Left hindlimb (tissue), 1 donor: ENCODE results near the gene COPS6.

Experiments
- DNase-seq: peaks from one replicate; pipeline ENCODE4 v3.0.0-alpha.2; 2018

COPS6 gene

GRCh38 chr7:100102950-100103840 lies 14.4 kb downstream of the COPS6 start:
- DNase-seq: no peak

GRCh38 chr7:100105534-100105933 lies 16.8 kb downstream of the COPS6 start:
- DNase-seq: no peak

GRCh38 chr7:100106633-100107032 lies 17.9 kb downstream of the COPS6 start:
- DNase-seq: no peak

GRCh38 chr7:100107125-100107737 lies 18.5 kb downstream of the COPS6 start:
- DNase-seq: no peak

- no peak for DNase-seq
These were observed 19.1 kb downstream of the COPS6 start for GRCh38 chr7:100107890-100108289.

GRCh38 chr7:100109521-100110163 lies 20.9 kb downstream of the COPS6 start:
- DNase-seq: no peak

- DNase-seq: no peak
These were observed 22.4 kb downstream of the COPS6 start for GRCh38 chr7:100111156-100111555.

GRCh38 chr7:100111914-100112313 lies 23.1 kb downstream of the COPS6 start:
- no peak for DNase-seq

GRCh38 chr7:100115026-100115425 lies 26.3 kb downstream of the COPS6 start:
- DNase-seq: no peak

- no peak for DNase-seq
These were observed 29.8 kb downstream of the COPS6 start for GRCh38 chr7:100118388-100119071.

GRCh38 chr7:100119072-100119969 lies 30.6 kb downstream of the COPS6 start, which contains the start of the genes CNPY4 and TAF6:
TSS of gene CNPY4 (plus strand) at chr7:100119634. CDS start at chr7:100119745, 111 bp downstream.
TSS of gene TAF6 (minus strand) at chr7:100119358. CDS start at chr7:100114209, 5,149 bp downstream.
- peak; percentile 96 for DNase-seq

- peak; percentile 83 for DNase-seq
These were observed 31.4 kb downstream of the COPS6 start for GRCh38 chr7:100119970-100120732.

GRCh38 chr7:100120733-100121036 lies 31.9 kb downstream of the COPS6 start:
- DNase-seq: no peak

GRCh38 chr7:100122067-100122466 lies 33.3 kb downstream of the COPS6 start:
- DNase-seq: no peak

- DNase-seq: no peak
These were observed 33.8 kb downstream of the COPS6 start for GRCh38 chr7:100122568-100122967.

GRCh38 chr7:100124301-100125230 lies 35.8 kb downstream of the COPS6 start:
- DNase-seq: no peak

- DNase-seq: no peak
These were observed 37.6 kb downstream of the COPS6 start for GRCh38 chr7:100126239-100126930.

- peak; percentile 94 for DNase-seq
These were observed 38.4 kb downstream of the COPS6 start, which contains the start of gene MBLAC1 for GRCh38 chr7:100126931-100127865. TSS of gene MBLAC1 (plus strand) at chr7:100126967. CDS start at chr7:100127396, 429 bp downstream.
